IPS-18a (cell line): Measurements from ENCODE around the gene MEX3D.

Experiments
- H3K27ac ChIP-seq: one replicate; pipeline ENCODE4 v1.5.1; 2013; ENCODE audit warnings: low read length
- H3K27me3 ChIP-seq: one replicate; pipeline ENCODE4 v1.6.1; 2013; ENCODE audit warnings: mild to moderate bottlenecking, low read length; ENCODE audit not compliant: control insufficient read depth, insufficient read depth
- H3K36me3 ChIP-seq: one replicate; pipeline ENCODE4 v1.6.1; 2013; ENCODE audit warnings: low read depth, low read length; ENCODE audit not compliant: control insufficient read depth
- H3K4me1 ChIP-seq: one replicate; pipeline ENCODE4 v1.6.1; 2013; ENCODE audit warnings: low read depth, low read length; ENCODE audit not compliant: control insufficient read depth
- H3K4me3 ChIP-seq: one replicate; pipeline ENCODE4 v1.5.1; 2013; ENCODE audit warnings: low read length
- H3K9ac ChIP-seq: one replicate; pipeline ENCODE4 v1.6.1; 2013; ENCODE audit warnings: mild to moderate bottlenecking, low read length, moderate library complexity
- H3K9me3 ChIP-seq: one replicate; pipeline ENCODE4 v1.6.1; 2013; ENCODE audit warnings: low read depth, low read length; ENCODE audit not compliant: control insufficient read depth

The MEX3D gene

GRCh38 chr19:1592024-1592754, 24.1 kb upstream of the MEX3D start:
- Histone ChIP-seq H3K9me3 (no peaks in the 10 kb centered on the region), H3K36me3 (peaks cover 5% of the 10 kb centered on the region), H3K27me3 (no peaks in the 10 kb centered on the region), H3K9ac (peak overlapping the region; percentile 100), H3K4me3 (peak overlapping the region; percentile 98), H3K27ac (peak overlapping the region; percentile 99), H3K4me1 (peaks cover 8% of the 10 kb centered on the region)

- H3K36me3 ChIP-seq: no peaks in the 10 kb centered on the region
- H3K4me3 ChIP-seq: peak overlapping the region; percentile 98
- H3K27ac ChIP-seq: peak overlapping the region; percentile 99
- no peaks in the 10 kb centered on the region for H3K27me3 ChIP-seq
- H3K4me1 ChIP-seq: peaks cover 8% of the 10 kb centered on the region
- H3K9ac ChIP-seq: peak overlapping the region; percentile 100
- H3K9me3 ChIP-seq: no peaks in the 10 kb centered on the region
These were observed 23.4 kb upstream of the MEX3D start for GRCh38 chr19:1591421-1592023.

GRCh38 chr19:1590641-1591397, 22.7 kb upstream of the MEX3D start:
- Histone ChIP-seq H3K9me3 (no peaks in the 10 kb centered on the region), H3K4me1 (peaks cover 8% of the 10 kb centered on the region), H3K4me3 (peak overlapping the region; percentile 98), H3K9ac (peak overlapping the region; percentile 100), H3K27me3 (no peaks in the 10 kb centered on the region), H3K27ac (peak overlapping the region; percentile 99), H3K36me3 (peaks cover 3% of the 10 kb centered on the region)

GRCh38 chr19:1587872-1588271, 19.7 kb upstream of the MEX3D start:
- H3K9ac ChIP-seq: no peak overlapping the region
- H3K4me1 ChIP-seq: peaks cover 8% of the 10 kb centered on the region
- no peak overlapping the region for H3K27ac ChIP-seq
- no peak overlapping the region for H3K4me3 ChIP-seq
- H3K27me3 ChIP-seq: no peaks in the 10 kb centered on the region
- peaks cover 12% of the 10 kb centered on the region for H3K36me3 ChIP-seq
- H3K9me3 ChIP-seq: no peaks in the 10 kb centered on the region

- no peak overlapping the region for H3K4me3 ChIP-seq
- no peak overlapping the region for H3K9ac ChIP-seq
- no peak overlapping the region for H3K27ac ChIP-seq
- H3K4me1 ChIP-seq: no peaks in the 10 kb centered on the region
- H3K36me3 ChIP-seq: peaks cover 36% of the 10 kb centered on the region
- H3K9me3 ChIP-seq: no peaks in the 10 kb centered on the region
- no peaks in the 10 kb centered on the region for H3K27me3 ChIP-seq
These were observed 17.1 kb upstream of the MEX3D start for GRCh38 chr19:1585243-1585580.

GRCh38 chr19:1584500-1585242, 16.5 kb upstream of the MEX3D start:
- H3K36me3 ChIP-seq: peaks cover 41% of the 10 kb centered on the region
- H3K27ac ChIP-seq: no peak overlapping the region
- H3K4me3 ChIP-seq: no peak overlapping the region
- no peak overlapping the region for H3K9ac ChIP-seq
- H3K4me1 ChIP-seq: no peaks in the 10 kb centered on the region
- H3K27me3 ChIP-seq: no peaks in the 10 kb centered on the region
- H3K9me3 ChIP-seq: no peaks in the 10 kb centered on the region

- Histone ChIP-seq H3K4me1 (no peaks in the 10 kb centered on the region), H3K27me3 (no peaks in the 10 kb centered on the region), H3K27ac (no peak overlapping the region), H3K36me3 (peaks cover 48% of the 10 kb centered on the region), H3K9ac (no peak overlapping the region), H3K4me3 (no peak overlapping the region), H3K9me3 (no peaks in the 10 kb centered on the region)
These were observed 14.1 kb upstream of the MEX3D start for GRCh38 chr19:1582201-1582600.

GRCh38 chr19:1580957-1581356, 12.8 kb upstream of the MEX3D start:
- peaks cover 45% of the 10 kb centered on the region for H3K36me3 ChIP-seq
- H3K4me3 ChIP-seq: no peak overlapping the region

GRCh38 chr19:1580382-1580781, 12.3 kb upstream of the MEX3D start:
- Histone ChIP-seq H3K4me1 (no peaks in the 10 kb centered on the region), H3K4me3 (no peak overlapping the region), H3K27ac (no peak overlapping the region), H3K9ac (no peak overlapping the region), H3K9me3 (no peaks in the 10 kb centered on the region), H3K36me3 (peaks cover 45% of the 10 kb centered on the region), H3K27me3 (no peaks in the 10 kb centered on the region)

More at GRCh38 chr19:1580957-1581356, 12.8 kb upstream of the MEX3D start:
- H3K27me3 ChIP-seq: no peaks in the 10 kb centered on the region
- no peak overlapping the region for H3K27ac ChIP-seq
- no peaks in the 10 kb centered on the region for H3K9me3 ChIP-seq
- H3K4me1 ChIP-seq: no peaks in the 10 kb centered on the region
- no peak overlapping the region for H3K9ac ChIP-seq

GRCh38 chr19:1579222-1579621, 11.1 kb upstream of the MEX3D start:
- H3K36me3 ChIP-seq: peaks cover 45% of the 10 kb centered on the region
- no peak overlapping the region for H3K4me3 ChIP-seq
- H3K9me3 ChIP-seq: no peaks in the 10 kb centered on the region
- H3K27me3 ChIP-seq: no peaks in the 10 kb centered on the region
- H3K9ac ChIP-seq: no peak overlapping the region
- H3K4me1 ChIP-seq: no peaks in the 10 kb centered on the region
- no peak overlapping the region for H3K27ac ChIP-seq

- H3K9me3 ChIP-seq: no peaks in the 10 kb centered on the region
- no peak overlapping the region for H3K4me3 ChIP-seq
- no peaks in the 10 kb centered on the region for H3K4me1 ChIP-seq
- peaks cover 36% of the 10 kb centered on the region for H3K36me3 ChIP-seq
- H3K27ac ChIP-seq: no peak overlapping the region
- H3K27me3 ChIP-seq: no peaks in the 10 kb centered on the region
- no peak overlapping the region for H3K9ac ChIP-seq
These were observed 9.9 kb upstream of the MEX3D start for GRCh38 chr19:1577929-1578618.
